ENCODE data around the gene ELK3.

DNA sequence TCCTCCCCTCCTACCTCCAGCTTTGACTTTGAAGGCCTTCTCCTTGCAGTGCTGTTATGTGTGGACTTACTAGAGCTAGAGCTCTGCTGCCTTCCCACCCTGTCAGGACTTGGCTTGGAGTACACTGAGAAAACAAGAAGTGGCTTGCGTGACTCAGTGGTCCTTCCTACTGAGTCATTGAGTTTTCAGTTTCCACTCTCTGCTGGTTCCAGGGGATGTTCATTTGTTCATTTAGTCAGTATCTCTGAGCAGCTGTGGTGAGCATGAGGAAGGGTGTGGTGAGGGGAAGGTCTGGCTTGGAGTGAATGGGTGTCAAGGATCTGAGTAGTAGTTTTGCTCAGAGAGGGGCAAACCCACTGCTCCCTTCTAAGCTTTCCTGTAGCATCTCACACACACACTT is 17.2 kb upstream of the ELK3 start:
- TF ChIP-seq, protein P1, sequence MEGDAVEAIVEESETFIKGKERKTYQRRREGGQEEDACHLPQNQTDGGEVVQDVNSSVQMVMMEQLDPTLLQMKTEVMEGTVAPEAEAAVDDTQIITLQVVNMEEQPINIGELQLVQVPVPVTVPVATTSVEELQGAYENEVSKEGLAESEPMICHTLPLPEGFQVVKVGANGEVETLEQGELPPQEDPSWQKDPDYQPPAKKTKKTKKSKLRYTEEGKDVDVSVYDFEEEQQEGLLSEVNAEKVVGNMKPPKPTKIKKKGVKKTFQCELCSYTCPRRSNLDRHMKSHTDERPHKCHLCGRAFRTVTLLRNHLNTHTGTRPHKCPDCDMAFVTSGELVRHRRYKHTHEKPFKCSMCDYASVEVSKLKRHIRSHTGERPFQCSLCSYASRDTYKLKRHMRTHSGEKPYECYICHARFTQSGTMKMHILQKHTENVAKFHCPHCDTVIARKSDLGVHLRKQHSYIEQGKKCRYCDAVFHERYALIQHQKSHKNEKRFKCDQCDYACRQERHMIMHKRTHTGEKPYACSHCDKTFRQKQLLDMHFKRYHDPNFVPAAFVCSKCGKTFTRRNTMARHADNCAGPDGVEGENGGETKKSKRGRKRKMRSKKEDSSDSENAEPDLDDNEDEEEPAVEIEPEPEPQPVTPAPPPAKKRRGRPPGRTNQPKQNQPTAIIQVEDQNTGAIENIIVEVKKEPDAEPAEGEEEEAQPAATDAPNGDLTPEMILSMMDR (conservative IDR thresholded peaks at IDR 0.05; ENCODE audit: low read length), result no peak
- no peak for TF ChIP-seq EZH2phosphoT487 (IDR thresholded peaks at IDR 0.05; ENCODE audit: borderline replicate concordance)

Data from Loucy (cell line).